Neural crest cell (in vitro differentiated cells): ENCODE measurements around the gene PTK7. TPM values are rescaled to one million over a fixed set of nuclear protein-coding genes. Genes with fewer than 3 reads are reported as not detected.
"Not testable (repeated sequence)": the region's sequence is repeated elsewhere in the genome, so short reads cannot be mapped to it uniquely, and the experiment has no call there.

ENCODE experiments used
- DNase-seq: peaks from one replicate; pipeline ENCODE4 v3.0.0; 2021; ENCODE audit warnings: low read depth, mixed read lengths, low spot score
- H3K27ac Mint-ChIP-seq: one replicate; pipeline ENCODE4 v1.8.0; 2021; ENCODE audit warnings: mild to moderate bottlenecking, mixed read lengths; ENCODE audit not compliant: unreplicated experiment
- H3K27me3 Mint-ChIP-seq: 2 replicates; pipeline ENCODE4 v1.8.0; 2021; ENCODE audit warnings: low read depth, mild to moderate bottlenecking, mixed read lengths
- H3K36me3 Mint-ChIP-seq: 2 replicates; pipeline ENCODE4 v1.8.0; 2021; ENCODE audit warnings: low read depth, mild to moderate bottlenecking, mixed read lengths
- H3K4me1 Mint-ChIP-seq: 2 replicates; pipeline ENCODE4 v1.8.0; 2021; ENCODE audit warnings: mixed read lengths
- H3K4me3 Mint-ChIP-seq: one replicate; pipeline ENCODE4 v1.8.0; 2021; ENCODE audit warnings: mild to moderate bottlenecking, mixed read lengths
- H3K9me3 Mint-ChIP-seq: 2 replicates; pipeline ENCODE4 v1.8.0; 2021; ENCODE audit warnings: mixed read lengths
- total RNA-seq: library from RNA; stranded (reverse); gene quantifications from 2 replicates; pipeline ENCODE4 v1.2.1, GENCODE V29; 2021
- TF ChIP-seq, protein P1 (sequence below): fragments of 200-600 bp; sonication (generic); conservative IDR thresholded peaks from 2 replicates; pipeline ENCODE4 v1.5.0; 2021; ENCODE audit warnings: antibody characterized with exemption, mild to moderate bottlenecking

PTK7 gene
- total RNA-seq, 1 donor from 2014 or later: 106 TPM

DNA sequence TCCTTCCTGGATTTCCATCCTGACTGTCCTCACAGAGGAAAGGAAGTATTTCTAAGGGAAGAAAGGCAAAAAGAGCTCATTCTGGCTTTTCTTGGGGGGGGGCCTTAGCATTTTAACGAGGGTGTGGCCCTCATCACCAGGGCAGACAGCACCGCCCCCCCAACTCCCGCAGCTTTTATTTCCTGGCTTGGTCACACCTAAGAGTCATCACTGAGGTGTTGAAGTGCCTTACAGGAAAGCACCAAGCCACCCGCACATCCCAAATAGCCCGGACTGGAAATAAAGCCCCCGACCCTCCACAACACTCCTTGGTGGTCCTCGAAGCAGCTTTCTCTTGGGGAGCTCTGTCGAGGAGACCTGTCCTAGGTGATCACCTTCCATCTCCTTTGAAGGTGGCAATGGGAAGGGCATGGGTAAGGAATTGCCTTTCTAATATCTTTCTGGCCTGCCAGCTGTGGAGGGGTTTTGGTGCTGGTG is 1.3 kb downstream of the PTK7 start:
- no peaks in the 10 kb centered on the region for H3K36me3 Mint-ChIP-seq
- no peak for DNase-seq
- H3K27ac Mint-ChIP-seq: peak overlapping the region; percentile 91
- H3K4me1 Mint-ChIP-seq: peaks cover 26% of the 10 kb centered on the region
- TF ChIP-seq, protein P1, sequence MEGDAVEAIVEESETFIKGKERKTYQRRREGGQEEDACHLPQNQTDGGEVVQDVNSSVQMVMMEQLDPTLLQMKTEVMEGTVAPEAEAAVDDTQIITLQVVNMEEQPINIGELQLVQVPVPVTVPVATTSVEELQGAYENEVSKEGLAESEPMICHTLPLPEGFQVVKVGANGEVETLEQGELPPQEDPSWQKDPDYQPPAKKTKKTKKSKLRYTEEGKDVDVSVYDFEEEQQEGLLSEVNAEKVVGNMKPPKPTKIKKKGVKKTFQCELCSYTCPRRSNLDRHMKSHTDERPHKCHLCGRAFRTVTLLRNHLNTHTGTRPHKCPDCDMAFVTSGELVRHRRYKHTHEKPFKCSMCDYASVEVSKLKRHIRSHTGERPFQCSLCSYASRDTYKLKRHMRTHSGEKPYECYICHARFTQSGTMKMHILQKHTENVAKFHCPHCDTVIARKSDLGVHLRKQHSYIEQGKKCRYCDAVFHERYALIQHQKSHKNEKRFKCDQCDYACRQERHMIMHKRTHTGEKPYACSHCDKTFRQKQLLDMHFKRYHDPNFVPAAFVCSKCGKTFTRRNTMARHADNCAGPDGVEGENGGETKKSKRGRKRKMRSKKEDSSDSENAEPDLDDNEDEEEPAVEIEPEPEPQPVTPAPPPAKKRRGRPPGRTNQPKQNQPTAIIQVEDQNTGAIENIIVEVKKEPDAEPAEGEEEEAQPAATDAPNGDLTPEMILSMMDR: no peak
- no peaks in the 10 kb centered on the region for H3K9me3 Mint-ChIP-seq
- H3K4me3 Mint-ChIP-seq: peak overlapping the region; percentile 94
- H3K27me3 Mint-ChIP-seq: no peaks in the 10 kb centered on the region

DNA sequence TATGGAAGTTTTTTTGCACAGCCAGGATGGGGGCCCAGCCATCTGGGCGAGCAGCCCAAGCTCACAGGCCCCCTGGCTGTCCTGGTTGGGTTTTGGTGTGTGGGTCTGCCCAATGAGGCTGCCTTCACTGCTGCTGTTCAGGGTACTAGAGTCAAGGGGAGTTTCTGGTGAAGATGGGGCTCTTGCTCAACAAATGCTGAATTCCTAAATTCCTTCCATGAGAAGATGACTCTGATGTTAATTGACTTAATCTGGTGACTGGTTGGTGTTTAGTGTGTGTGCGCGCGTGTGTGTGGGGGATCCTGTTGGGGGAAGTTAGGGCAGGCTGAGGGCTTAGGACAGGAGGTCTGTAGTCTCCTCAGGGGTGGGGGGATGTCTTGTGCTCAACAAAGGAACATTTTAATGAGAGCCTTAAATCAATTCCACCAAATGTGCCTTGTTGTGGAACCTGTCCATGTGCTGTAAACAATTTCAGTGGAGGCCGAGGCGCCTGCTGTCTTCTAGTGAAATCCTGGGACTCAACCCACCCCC is 1.9 kb downstream of the PTK7 start:
- no peaks in the 10 kb centered on the region for H3K36me3 Mint-ChIP-seq
- no peak overlapping the region for H3K27ac Mint-ChIP-seq
- peak overlapping the region; percentile 94 for H3K4me3 Mint-ChIP-seq
- no peaks in the 10 kb centered on the region for H3K27me3 Mint-ChIP-seq
- DNase-seq: no peak
- TF ChIP-seq, protein P1: no peak
- peaks cover 26% of the 10 kb centered on the region for H3K4me1 Mint-ChIP-seq
- no peaks in the 10 kb centered on the region for H3K9me3 Mint-ChIP-seq

DNA sequence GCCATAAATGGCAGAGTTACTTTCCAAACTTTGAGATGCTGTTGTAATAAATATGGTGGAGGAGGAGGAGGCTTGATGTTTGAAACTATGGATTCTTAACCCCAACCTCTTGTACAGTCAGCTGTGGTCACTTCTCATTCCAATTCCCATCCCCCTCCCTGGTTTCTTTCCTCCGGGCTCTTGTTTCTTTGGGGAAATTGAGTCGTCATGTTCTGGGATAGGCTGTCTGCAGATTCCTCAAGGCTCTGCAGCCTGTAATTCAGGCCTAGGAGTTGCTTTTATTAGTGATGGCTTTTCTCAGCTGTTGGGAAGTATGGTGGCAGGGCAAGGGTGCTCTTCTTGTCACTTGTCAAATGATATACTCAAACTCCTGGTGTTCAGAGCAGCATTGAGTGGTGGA is 2.6 kb downstream of the PTK7 start:
- Mint-ChIP-seq H3K27ac (no peak overlapping the region), H3K4me1 (peaks cover 26% of the 10 kb centered on the region), H3K27me3 (no peaks in the 10 kb centered on the region), H3K4me3 (peak overlapping the region; percentile 94), H3K9me3 (no peaks in the 10 kb centered on the region), H3K36me3 (no peaks in the 10 kb centered on the region)
- DNase-seq: no peak
- TF ChIP-seq, protein P1: no peak

DNA sequence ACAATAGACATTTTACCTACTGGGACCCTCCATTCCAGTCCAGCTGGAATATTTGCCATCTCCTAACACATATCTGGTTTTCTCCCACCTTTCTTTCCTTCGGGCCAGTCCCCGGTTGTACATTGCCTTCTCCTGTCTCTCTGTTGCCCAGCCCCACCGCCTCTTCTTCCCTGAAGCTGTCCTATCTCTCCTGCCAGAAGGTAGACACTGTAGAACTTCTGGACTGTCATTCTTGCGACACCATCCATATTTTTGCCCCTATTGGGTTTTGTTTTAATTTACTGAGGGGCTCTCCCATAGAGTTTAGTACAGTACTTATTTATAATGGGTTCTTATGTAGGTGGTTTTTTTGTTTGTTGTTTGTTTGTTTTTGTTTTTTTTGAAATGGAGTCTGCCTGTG is 4.9 kb downstream of the PTK7 start:
- no peaks in the 10 kb centered on the region for H3K9me3 Mint-ChIP-seq
- H3K27ac Mint-ChIP-seq: no peak overlapping the region
- peak overlapping the region; percentile 39 for H3K4me3 Mint-ChIP-seq
- H3K4me1 Mint-ChIP-seq: peaks cover 20% of the 10 kb centered on the region
- DNase-seq: no peak
- TF ChIP-seq, protein P1: no peak
- no peaks in the 10 kb centered on the region for H3K27me3 Mint-ChIP-seq
- H3K36me3 Mint-ChIP-seq: no peaks in the 10 kb centered on the region

DNA sequence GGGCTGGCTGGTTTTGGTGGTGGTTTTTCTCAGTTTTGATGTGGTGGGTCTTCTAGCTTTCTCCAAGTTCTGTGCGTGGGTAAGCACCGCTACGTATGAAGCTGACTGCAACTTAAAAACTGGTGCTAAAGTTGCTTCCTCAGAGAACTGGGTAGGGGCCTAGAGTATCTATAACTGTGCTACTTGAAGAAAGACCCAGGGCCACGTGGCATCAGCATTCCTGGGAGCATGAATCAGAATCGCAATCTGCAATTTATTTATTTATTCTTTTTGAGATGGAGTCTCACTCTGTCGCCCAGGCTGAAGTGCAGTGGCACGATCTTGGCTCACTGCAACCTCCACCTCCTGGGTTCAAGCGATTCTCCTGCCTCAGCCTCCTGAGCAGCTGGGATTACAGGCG is 5.8 kb downstream of the PTK7 start:
- not testable (repeated sequence) for H3K36me3 Mint-ChIP-seq, H3K9me3 Mint-ChIP-seq, H3K4me3 Mint-ChIP-seq, DNase-seq, H3K27me3 Mint-ChIP-seq, H3K27ac Mint-ChIP-seq
- peaks cover 20% of the 10 kb centered on the region for H3K4me1 Mint-ChIP-seq

DNA sequence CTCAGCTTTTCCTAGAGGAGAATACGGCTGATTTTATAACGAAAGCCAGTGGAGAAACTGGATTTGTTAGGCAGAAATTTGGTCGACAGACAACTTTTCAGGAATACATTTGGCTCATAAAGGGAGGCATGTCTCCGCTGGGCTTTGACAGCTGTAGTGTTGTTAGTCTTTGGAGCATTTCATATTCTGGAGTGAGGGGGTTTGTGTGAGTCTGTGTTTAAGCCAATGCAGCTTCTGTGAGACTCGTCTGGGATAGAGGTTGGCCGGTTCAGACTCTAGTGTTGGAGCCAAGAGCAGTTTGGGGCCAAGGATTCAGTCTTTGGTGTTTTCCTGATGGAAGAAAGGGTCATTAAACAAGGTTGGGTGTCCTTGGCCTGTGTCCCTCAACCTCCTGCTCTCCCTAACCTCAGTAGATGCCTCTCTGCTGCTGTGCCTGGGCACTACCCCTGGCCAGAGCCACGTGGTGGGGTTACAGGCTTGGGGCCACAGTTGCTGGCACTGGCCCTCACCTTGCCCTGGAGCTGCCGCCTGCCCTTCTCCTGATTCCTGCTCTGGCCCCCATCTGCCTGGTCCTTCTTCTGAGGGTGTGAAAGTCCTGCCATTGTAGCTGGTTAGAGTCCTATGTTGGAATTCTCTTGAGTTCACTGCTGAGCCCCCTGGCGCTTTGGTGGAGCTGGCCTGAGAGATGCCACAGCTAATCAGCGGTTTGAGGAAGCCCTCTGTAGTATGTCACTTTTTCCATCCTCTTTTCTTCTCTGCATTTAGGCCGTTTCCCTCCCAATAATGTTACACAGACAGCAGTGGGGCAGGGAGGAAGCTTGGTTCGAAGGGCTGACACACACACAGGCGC is 6.9 kb downstream of the PTK7 start:
- DNase-seq: no peak
- peak overlapping the region; percentile 52 for H3K27ac Mint-ChIP-seq
- H3K36me3 Mint-ChIP-seq: no peaks in the 10 kb centered on the region
- H3K9me3 Mint-ChIP-seq: no peaks in the 10 kb centered on the region
- no peaks in the 10 kb centered on the region for H3K27me3 Mint-ChIP-seq
- H3K4me3 Mint-ChIP-seq: no peak overlapping the region
- TF ChIP-seq, protein P1: no peak
- H3K4me1 Mint-ChIP-seq: peaks cover 9% of the 10 kb centered on the region
